Measurements from ENCODE around the gene TMF1.

DNA sequence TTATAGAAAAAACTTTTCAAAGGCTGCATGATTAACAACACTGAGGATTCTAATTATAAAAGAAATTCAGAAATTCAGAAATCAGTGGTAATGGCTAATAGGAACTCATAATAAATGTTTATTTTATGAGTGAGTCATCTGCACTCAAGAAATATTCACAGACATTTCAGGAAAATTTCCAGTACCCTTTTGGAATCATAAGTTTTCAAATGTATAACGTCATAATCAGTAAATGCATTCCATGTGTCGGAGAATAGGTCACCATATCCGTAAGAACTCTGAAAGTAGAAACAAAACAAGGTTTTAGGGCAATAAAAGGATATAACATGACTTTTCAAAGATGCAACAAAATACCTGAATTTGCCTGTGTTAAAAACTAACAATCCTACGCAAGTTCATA is 63.4 kb downstream of the TMF1 start:
- TF ChIP-seq, protein P1, sequence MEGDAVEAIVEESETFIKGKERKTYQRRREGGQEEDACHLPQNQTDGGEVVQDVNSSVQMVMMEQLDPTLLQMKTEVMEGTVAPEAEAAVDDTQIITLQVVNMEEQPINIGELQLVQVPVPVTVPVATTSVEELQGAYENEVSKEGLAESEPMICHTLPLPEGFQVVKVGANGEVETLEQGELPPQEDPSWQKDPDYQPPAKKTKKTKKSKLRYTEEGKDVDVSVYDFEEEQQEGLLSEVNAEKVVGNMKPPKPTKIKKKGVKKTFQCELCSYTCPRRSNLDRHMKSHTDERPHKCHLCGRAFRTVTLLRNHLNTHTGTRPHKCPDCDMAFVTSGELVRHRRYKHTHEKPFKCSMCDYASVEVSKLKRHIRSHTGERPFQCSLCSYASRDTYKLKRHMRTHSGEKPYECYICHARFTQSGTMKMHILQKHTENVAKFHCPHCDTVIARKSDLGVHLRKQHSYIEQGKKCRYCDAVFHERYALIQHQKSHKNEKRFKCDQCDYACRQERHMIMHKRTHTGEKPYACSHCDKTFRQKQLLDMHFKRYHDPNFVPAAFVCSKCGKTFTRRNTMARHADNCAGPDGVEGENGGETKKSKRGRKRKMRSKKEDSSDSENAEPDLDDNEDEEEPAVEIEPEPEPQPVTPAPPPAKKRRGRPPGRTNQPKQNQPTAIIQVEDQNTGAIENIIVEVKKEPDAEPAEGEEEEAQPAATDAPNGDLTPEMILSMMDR (IDR thresholded peaks at IDR 0.05; ENCODE audit: low read depth, low read length) = no peak
- no peak for TF ChIP-seq POLR2A (IDR thresholded peaks at IDR 0.05; ENCODE audit: extremely low read depth, insufficient read length)
- TF ChIP-seq MYC (IDR thresholded peaks at IDR 0.05; ENCODE audit: low read depth, low read length) = no peak
- TF ChIP-seq, protein P2, sequence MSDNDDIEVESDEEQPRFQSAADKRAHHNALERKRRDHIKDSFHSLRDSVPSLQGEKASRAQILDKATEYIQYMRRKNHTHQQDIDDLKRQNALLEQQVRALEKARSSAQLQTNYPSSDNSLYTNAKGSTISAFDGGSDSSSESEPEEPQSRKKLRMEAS (IDR thresholded peaks at IDR 0.05; ENCODE audit: low read depth, low read length) = no peak
